Astrocyte (in vitro differentiated cells and primary cell): ENCODE measurements around the gene SAMD4A. TPM values are rescaled to one million over a fixed set of nuclear protein-coding genes. Genes with fewer than 3 reads are reported as not detected.

ENCODE experiments used
- DNase-seq: peaks from one replicate; pipeline ENCODE4 v3.0.0-alpha.2; 2010; ENCODE audit warnings: low read depth
- FAIRE-seq: peaks from 2 replicates; lab custom pipeline; 2011; peaks lifted over from hg19 to GRCh38; lab: Jason Lieb, UNC
- H2AFZ ChIP-seq: 2 replicates; pipeline ENCODE4 v1.6.0; 2012; ENCODE audit warnings: low read depth, low read length, inconsistent platforms
- H3K27ac ChIP-seq: 2 replicates; pipeline ENCODE4 v1.5.1; 2011; ENCODE audit warnings: low read depth, low read length, inconsistent platforms
- H3K27me3 ChIP-seq: 2 replicates; pipeline ENCODE4 v1.6.0; 2011; ENCODE audit warnings: low read length, inconsistent platforms; ENCODE audit not compliant: insufficient read depth
- H3K36me3 ChIP-seq: 2 replicates; pipeline ENCODE4 v1.5.1; 2011; ENCODE audit warnings: low read length, inconsistent platforms; ENCODE audit not compliant: insufficient read depth
- H3K4me1 ChIP-seq: 2 replicates; pipeline ENCODE4 v1.5.1; 2011; ENCODE audit warnings: low read length, inconsistent platforms; ENCODE audit not compliant: insufficient read depth
- H3K4me2 ChIP-seq: 2 replicates; pipeline ENCODE4 v1.6.0; 2012; ENCODE audit warnings: low read length, inconsistent platforms
- H3K4me3 ChIP-seq: 2 replicates; pipeline ENCODE4 v1.5.1; 2011; ENCODE audit warnings: low read depth, mild to moderate bottlenecking, low read length, inconsistent platforms; ENCODE audit not compliant: insufficient read depth
- H3K79me2 ChIP-seq: 2 replicates; pipeline ENCODE4 v1.6.0; 2012; ENCODE audit warnings: mild to moderate bottlenecking, low read length, inconsistent platforms; ENCODE audit not compliant: insufficient read depth
- H3K9ac ChIP-seq: 2 replicates; pipeline ENCODE4 v1.6.0; 2012; ENCODE audit warnings: mild to moderate bottlenecking, low read length, inconsistent platforms
- H3K9me3 ChIP-seq: 2 replicates; pipeline ENCODE4 v1.5.1; 2012; ENCODE audit warnings: low read depth, mild to moderate bottlenecking, low read length, inconsistent platforms; ENCODE audit not compliant: insufficient read depth
- H4K20me1 ChIP-seq: 2 replicates; pipeline ENCODE4 v1.6.0; 2012; ENCODE audit warnings: low read length, inconsistent platforms; ENCODE audit not compliant: insufficient read depth
- H3K27ac Mint-ChIP-seq: one replicate; pipeline ENCODE4 v1.8.0; 2021; ENCODE audit warnings: mild to moderate bottlenecking, mixed read lengths; ENCODE audit not compliant: unreplicated experiment
- H3K27me3 Mint-ChIP-seq: one replicate; pipeline ENCODE4 v1.8.0; 2021; ENCODE audit warnings: low read depth, mixed read lengths; ENCODE audit not compliant: unreplicated experiment
- H3K36me3 Mint-ChIP-seq: one replicate; pipeline ENCODE4 v1.8.0; 2021; ENCODE audit warnings: low read depth, mixed read lengths; ENCODE audit not compliant: unreplicated experiment
- H3K4me1 Mint-ChIP-seq: one replicate; pipeline ENCODE4 v1.8.0; 2021; ENCODE audit warnings: low read depth, mixed read lengths; ENCODE audit not compliant: unreplicated experiment
- H3K4me3 Mint-ChIP-seq: one replicate; pipeline ENCODE4 v1.8.0; 2021; ENCODE audit warnings: mild to moderate bottlenecking, moderate library complexity, mixed read lengths; ENCODE audit not compliant: unreplicated experiment
- H3K9me3 Mint-ChIP-seq: one replicate; pipeline ENCODE4 v1.8.0; 2021; ENCODE audit warnings: mild to moderate bottlenecking, mixed read lengths; ENCODE audit not compliant: unreplicated experiment
- CTCF ChIP-seq: IDR thresholded peaks from 2 replicates; pipeline ENCODE4 v1.5.1; 2011; ENCODE audit warnings: low read depth, mild to moderate bottlenecking, inconsistent platforms, low read length, moderate library complexity; ENCODE audit not compliant: insufficient read depth
- EZH2 ChIP-seq: IDR thresholded peaks from 2 replicates; pipeline ENCODE4 v1.6.1; 2012; ENCODE audit warnings: mild to moderate bottlenecking, low read length, inconsistent platforms; ENCODE audit not compliant: insufficient read depth
- total RNA-seq: library from RNA; stranded (reverse); gene quantifications from 2 replicates; pipeline ENCODE4 v1.2.1, GENCODE V29; 2021

The SAMD4A gene
- total RNA-seq, 1 donor from 2014 or later = 68.2 TPM

GRCh38 chr14:54671537-54671936 is 104.6 kb downstream of the SAMD4A start:
- Mint-ChIP-seq H3K27me3 (no peaks in the 10 kb centered on the region), H3K36me3 (peaks cover 26% of the 10 kb centered on the region), H3K27ac (peak overlapping the region; percentile 72), H3K4me3 (no peak overlapping the region), H3K4me1 (peaks cover 71% of the 10 kb centered on the region), H3K9me3 (no peaks in the 10 kb centered on the region)
- no peaks in the 10 kb centered on the region for H3K36me3 ChIP-seq
- DNase-seq = no peak
- H3K27me3 ChIP-seq = no peaks in the 10 kb centered on the region
- no peak overlapping the region for H3K27ac ChIP-seq
- H3K9ac ChIP-seq = no peak overlapping the region
- TF ChIP-seq EZH2 (no peak), CTCF (no peak)
- no peak for FAIRE-seq
- peaks cover 42% of the 10 kb centered on the region for H3K4me1 ChIP-seq
- peaks cover 50% of the 10 kb centered on the region for H4K20me1 ChIP-seq
- H3K4me3 ChIP-seq = no peak overlapping the region
- H2AFZ ChIP-seq = no peak overlapping the region
- peaks cover 48% of the 10 kb centered on the region for H3K79me2 ChIP-seq
- no peaks in the 10 kb centered on the region for H3K9me3 ChIP-seq
- no peak overlapping the region for H3K4me2 ChIP-seq

- H4K20me1 ChIP-seq = peaks cover 49% of the 10 kb centered on the region
- no peak overlapping the region for H3K4me2 ChIP-seq
- peaks cover 26% of the 10 kb centered on the region for H3K36me3 Mint-ChIP-seq
- H3K79me2 ChIP-seq = peaks cover 46% of the 10 kb centered on the region
- no peaks in the 10 kb centered on the region for H3K27me3 Mint-ChIP-seq
- no peaks in the 10 kb centered on the region for H3K27me3 ChIP-seq
- H3K4me3 Mint-ChIP-seq = no peak overlapping the region
- no peak overlapping the region for H3K9ac ChIP-seq
- peak overlapping the region; percentile 72 for H3K27ac Mint-ChIP-seq
- no peaks in the 10 kb centered on the region for H3K9me3 Mint-ChIP-seq
- H3K4me1 Mint-ChIP-seq = peaks cover 77% of the 10 kb centered on the region
- FAIRE-seq (no peak), DNase-seq (no peak)
- no peak overlapping the region for H3K4me3 ChIP-seq
- no peak overlapping the region for H2AFZ ChIP-seq
- H3K9me3 ChIP-seq = no peaks in the 10 kb centered on the region
- H3K4me1 ChIP-seq = peaks cover 49% of the 10 kb centered on the region
- H3K27ac ChIP-seq = no peak overlapping the region
- TF ChIP-seq CTCF (no peak), EZH2 (no peak)
- no peaks in the 10 kb centered on the region for H3K36me3 ChIP-seq
Measured at GRCh38 chr14:54672181-54672580, 105.3 kb downstream of the SAMD4A start.

- H2AFZ ChIP-seq = no peak overlapping the region
- H3K27me3 ChIP-seq = no peaks in the 10 kb centered on the region
- H3K4me1 ChIP-seq = peaks cover 52% of the 10 kb centered on the region
- Mint-ChIP-seq H3K27me3 (no peaks in the 10 kb centered on the region), H3K36me3 (peaks cover 24% of the 10 kb centered on the region), H3K27ac (peak overlapping the region; percentile 72), H3K4me3 (no peak overlapping the region), H3K9me3 (no peaks in the 10 kb centered on the region), H3K4me1 (peaks cover 79% of the 10 kb centered on the region)
- H3K4me3 ChIP-seq = no peak overlapping the region
- peaks cover 44% of the 10 kb centered on the region for H3K79me2 ChIP-seq
- H3K9ac ChIP-seq = no peak overlapping the region
- no peak overlapping the region for H3K27ac ChIP-seq
- no peak for DNase-seq
- FAIRE-seq = no peak
- H4K20me1 ChIP-seq = peaks cover 44% of the 10 kb centered on the region
- H3K9me3 ChIP-seq = no peaks in the 10 kb centered on the region
- TF ChIP-seq CTCF (no peak), EZH2 (no peak)
- no peak overlapping the region for H3K4me2 ChIP-seq
- H3K36me3 ChIP-seq = no peaks in the 10 kb centered on the region
Measured at GRCh38 chr14:54672688-54673087, 105.8 kb downstream of the SAMD4A start.
